Chondrocyte (in vitro differentiated cells): Measurements from ENCODE around the gene PTPRJ. TPM values are rescaled to one million over a fixed set of nuclear protein-coding genes. Genes with fewer than 3 reads are reported as not detected.

Experiments
- DNase-seq: peaks from one replicate; pipeline ENCODE4 v3.0.0; 2021; ENCODE audit warnings: mixed read lengths, low spot score
- H3K27ac Mint-ChIP-seq: one replicate; pipeline ENCODE4 v1.8.0; 2021; ENCODE audit warnings: mild to moderate bottlenecking, moderate library complexity, mixed read lengths; ENCODE audit not compliant: unreplicated experiment
- H3K27me3 Mint-ChIP-seq: 2 replicates; pipeline ENCODE4 v1.8.0; 2021; ENCODE audit warnings: low read depth, mixed read lengths
- H3K36me3 Mint-ChIP-seq: 2 replicates; pipeline ENCODE4 v1.8.0; 2021; ENCODE audit warnings: low read depth, mixed read lengths
- H3K4me1 Mint-ChIP-seq: 2 replicates; pipeline ENCODE4 v1.8.0; 2021; ENCODE audit warnings: low read depth, mild to moderate bottlenecking, mixed read lengths
- H3K4me3 Mint-ChIP-seq: one replicate; pipeline ENCODE4 v1.8.0; 2021; ENCODE audit warnings: mild to moderate bottlenecking, moderate library complexity, mixed read lengths; ENCODE audit not compliant: unreplicated experiment
- H3K9me3 Mint-ChIP-seq: 2 replicates; pipeline ENCODE4 v1.8.0; 2021; ENCODE audit warnings: low read depth, mixed read lengths
- CTCF ChIP-seq: fragments of 200-600 bp; sonication (generic); IDR thresholded peaks from 2 replicates; pipeline ENCODE4 v1.5.0; 2021; ENCODE audit warnings: antibody characterized with exemption, mild to moderate bottlenecking, moderate library complexity
- total RNA-seq: library from RNA; stranded (reverse); gene quantifications from 3 replicates; pipeline ENCODE4 v1.2.1, GENCODE V29; 2021

PTPRJ gene
- total RNA-seq, 1 donor from 2014 or later, result 18.1 TPM

DNA sequence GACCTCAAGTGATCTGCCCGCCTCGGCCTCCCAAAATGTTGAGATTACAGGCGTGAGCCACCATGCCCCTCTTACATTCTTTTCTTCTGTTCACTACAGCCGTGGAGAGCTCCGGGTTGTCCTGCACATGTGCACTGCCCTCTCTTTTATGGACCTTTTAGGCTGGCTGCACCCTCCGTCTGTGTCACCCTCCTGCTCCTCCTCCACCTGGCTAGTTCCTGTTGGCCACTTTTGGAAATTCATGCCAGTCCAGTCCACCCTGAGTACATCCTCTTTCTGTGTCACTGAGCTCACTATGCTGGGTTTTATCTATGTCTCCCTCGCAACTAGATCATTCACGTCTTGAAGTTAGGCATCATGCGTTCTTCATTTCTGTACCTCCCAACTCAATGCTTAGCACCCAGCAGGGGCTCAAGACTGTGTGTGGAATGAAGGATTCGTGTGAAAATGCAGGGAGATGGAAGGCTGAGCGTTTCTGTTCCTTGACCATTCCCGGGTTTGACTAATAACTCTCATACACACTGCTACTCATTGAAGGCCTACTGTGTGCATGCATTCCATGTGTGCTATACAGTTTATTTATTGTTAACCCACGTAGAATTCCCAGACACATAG is 60.6 kb downstream of the PTPRJ start:
- no peaks in the 10 kb centered on the region for H3K36me3 Mint-ChIP-seq
- DNase-seq, result no peak
- no peaks in the 10 kb centered on the region for H3K9me3 Mint-ChIP-seq
- peaks cover 16% of the 10 kb centered on the region for H3K4me1 Mint-ChIP-seq
- H3K27me3 Mint-ChIP-seq, result no peaks in the 10 kb centered on the region
- no peak overlapping the region for H3K4me3 Mint-ChIP-seq
- no peak for TF ChIP-seq CTCF
- no peak overlapping the region for H3K27ac Mint-ChIP-seq

GRCh38 chr11:48041877-48042695 is 61.7 kb downstream of the PTPRJ start:
- no peak overlapping the region for H3K27ac Mint-ChIP-seq
- no peaks in the 10 kb centered on the region for H3K9me3 Mint-ChIP-seq

DNA sequence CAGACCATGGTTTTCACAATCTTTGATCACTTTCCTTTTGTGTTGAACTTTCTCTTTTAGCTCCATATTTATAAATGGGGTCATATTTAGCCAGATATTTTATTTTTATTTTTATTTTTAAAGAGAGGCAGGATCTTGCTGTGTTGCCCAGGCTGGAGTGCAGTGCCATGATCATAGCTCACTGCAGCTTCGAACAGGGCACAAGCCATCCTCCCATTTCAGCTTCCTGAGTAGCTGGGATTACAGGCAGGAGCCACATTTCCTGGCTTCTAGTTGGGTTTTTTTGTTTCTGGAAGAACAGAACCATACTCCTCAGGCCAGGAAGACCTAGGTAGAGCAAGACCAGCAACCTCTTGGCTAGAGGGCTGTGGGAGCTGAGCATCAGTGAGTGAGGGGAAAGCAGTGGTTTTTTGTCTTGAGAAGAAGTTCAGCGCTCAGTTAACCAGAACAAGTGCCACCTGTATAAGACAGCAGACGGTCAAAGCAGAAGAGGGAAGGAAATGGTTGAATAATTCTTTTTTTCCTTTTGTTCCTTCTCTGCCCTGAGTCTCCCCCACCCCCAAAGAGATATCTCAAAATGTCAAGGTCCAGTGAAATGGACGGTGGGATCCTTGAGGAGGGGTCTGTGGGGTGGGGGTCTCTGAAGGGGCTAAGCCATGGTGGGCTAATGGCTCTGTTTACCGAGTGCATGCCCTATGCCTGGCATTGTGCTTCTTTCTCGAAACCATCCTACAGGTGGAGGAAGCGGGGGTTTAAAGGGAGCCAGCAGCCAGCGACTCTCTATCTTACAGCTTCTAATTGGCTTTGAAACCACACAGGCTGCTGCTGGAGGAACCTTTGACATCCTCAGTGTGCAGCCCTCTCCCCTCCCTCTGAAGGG is 63.0 kb downstream of the PTPRJ start:
- Mint-ChIP-seq H3K36me3 (no peaks in the 10 kb centered on the region), H3K9me3 (no peaks in the 10 kb centered on the region), H3K27ac (no peak overlapping the region), H3K27me3 (no peaks in the 10 kb centered on the region), H3K4me1 (peaks cover 11% of the 10 kb centered on the region), H3K4me3 (no peak overlapping the region)
- TF ChIP-seq CTCF, result no peak
- DNase-seq, result no peak

More at GRCh38 chr11:48041877-48042695, 61.7 kb downstream of the PTPRJ start:
- no peak for DNase-seq
- no peak overlapping the region for H3K4me3 Mint-ChIP-seq
- peaks cover 6% of the 10 kb centered on the region for H3K4me1 Mint-ChIP-seq
- H3K36me3 Mint-ChIP-seq, result no peaks in the 10 kb centered on the region
- TF ChIP-seq CTCF, result no peak
- H3K27me3 Mint-ChIP-seq, result no peaks in the 10 kb centered on the region

DNA sequence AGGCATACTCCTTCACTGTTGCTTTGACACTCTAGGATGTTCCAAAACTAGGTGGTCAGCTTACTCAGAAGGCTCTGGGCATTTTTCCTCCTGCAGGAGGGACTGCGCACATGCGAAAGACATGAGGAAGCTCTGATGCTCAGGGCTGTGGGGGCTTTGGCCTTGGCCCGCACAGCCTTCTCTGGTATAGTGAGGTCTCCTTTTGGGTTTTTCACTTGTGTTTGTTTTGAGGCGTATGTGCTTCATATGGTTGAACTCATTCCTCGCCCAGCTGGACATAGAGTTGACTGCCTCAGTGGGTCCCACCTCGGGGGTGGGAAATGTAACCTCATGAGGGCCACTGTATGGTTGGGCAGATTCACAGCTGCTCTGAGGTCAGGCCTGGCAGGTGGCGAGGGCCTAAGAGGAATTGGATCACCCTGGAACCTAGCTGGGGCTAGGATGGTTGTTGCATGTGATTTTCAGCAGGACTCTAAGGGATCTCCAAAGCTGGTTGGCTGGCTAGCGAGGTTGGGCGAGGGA is 63.7 kb downstream of the PTPRJ start:
- no peak for DNase-seq
- no peak for TF ChIP-seq CTCF
- no peaks in the 10 kb centered on the region for H3K27me3 Mint-ChIP-seq
- no peak overlapping the region for H3K27ac Mint-ChIP-seq
- H3K4me1 Mint-ChIP-seq, result peaks cover 15% of the 10 kb centered on the region
- H3K4me3 Mint-ChIP-seq, result no peak overlapping the region
- H3K9me3 Mint-ChIP-seq, result no peaks in the 10 kb centered on the region
- H3K36me3 Mint-ChIP-seq, result no peaks in the 10 kb centered on the region

DNA sequence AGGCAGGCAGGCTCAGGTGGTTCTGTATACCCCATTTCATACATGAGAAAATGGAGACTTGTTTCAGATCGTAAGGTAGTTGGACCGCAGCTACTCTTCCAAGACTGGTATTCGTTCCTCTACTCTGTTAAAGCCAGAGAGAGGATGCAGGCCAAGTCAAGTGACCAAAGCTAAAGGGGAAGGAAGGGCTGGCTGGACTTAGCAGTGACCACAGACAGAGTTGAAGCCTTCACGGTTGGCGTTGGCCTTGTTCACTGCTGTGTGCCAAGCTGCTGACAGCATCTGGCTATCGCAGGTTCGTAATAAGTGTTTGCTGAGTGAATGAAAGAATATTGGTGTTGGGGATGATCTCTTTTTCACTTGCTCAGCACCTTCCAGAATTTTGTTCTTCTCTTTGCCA is 64.2 kb downstream of the PTPRJ start:
- H3K9me3 Mint-ChIP-seq, result no peaks in the 10 kb centered on the region
- no peak for TF ChIP-seq CTCF
- peaks cover 17% of the 10 kb centered on the region for H3K4me1 Mint-ChIP-seq
- DNase-seq, result no peak
- H3K27me3 Mint-ChIP-seq, result no peaks in the 10 kb centered on the region
- H3K4me3 Mint-ChIP-seq, result no peak overlapping the region
- no peak overlapping the region for H3K27ac Mint-ChIP-seq
- no peaks in the 10 kb centered on the region for H3K36me3 Mint-ChIP-seq
